H1 (cell line): Measurements from ENCODE around the gene HOXD10. TPM values are rescaled to one million over a fixed set of nuclear protein-coding genes. Genes with fewer than 3 reads are reported as not detected.
A peak's percentile ranks its signal among the peaks of the same experiment; 100 is the strongest.

ENCODE experiments used
- CTCF ChIA-PET: fragments of 300-600 bp; sonication (Branson Sonifier 250); formaldehyde crosslinking; loops from one replicate; lab custom pipeline; 2021; ENCODE audit not compliant: partially characterized antibody; lab: Charles Lee
- POLR2A ChIA-PET: fragments of 300-600 bp; sonication (Branson Sonifier 250); formaldehyde crosslinking; loops from one replicate; lab custom pipeline; 2021; ENCODE audit warnings: inconsistent platforms; ENCODE audit not compliant: partially characterized antibody; lab: Charles Lee
- DNase-seq, 2 experiments: peaks; one replicate each; pipeline versions ENCODE4 v3.0.0 to v3.0.0-alpha.2; 2010 to 2022; ENCODE audit warnings: low spot score in 2 of 2, low read depth in 1 of 2, mixed read lengths in 1 of 2
- FAIRE-seq: peaks from 2 replicates; lab custom pipeline; 2011; peaks lifted over from hg19 to GRCh38; lab: Jason Lieb, UNC
- H2AFZ ChIP-seq: 2 replicates; pipeline ENCODE4 v1.8.1; 2012; ENCODE audit warnings: low read length, inconsistent platforms
- H2AK5ac ChIP-seq: 2 replicates; pipeline ENCODE4 v1.6.1; 2013; ENCODE audit warnings: low read depth, low read length
- H2BK120ac ChIP-seq: replicated peaks from 2 replicates; pipeline ENCODE3; 2013; ENCODE audit warnings: low read depth, low read length, inconsistent platforms
- H2BK12ac ChIP-seq: 2 replicates; pipeline ENCODE4 v1.6.1; 2013; ENCODE audit warnings: low read depth, low read length
- H2BK15ac ChIP-seq: 2 replicates; pipeline ENCODE4 v1.6.1; 2013; ENCODE audit warnings: low read length
- H2BK20ac ChIP-seq: 2 replicates; pipeline ENCODE4 v1.6.1; 2013; ENCODE audit warnings: low read length
- H2BK5ac ChIP-seq: 2 replicates; pipeline ENCODE4 v1.6.1; 2013; ENCODE audit warnings: low read depth, low read length
- H3K14ac ChIP-seq: 2 replicates; pipeline ENCODE4 v1.6.1; 2013; ENCODE audit warnings: inconsistent platforms; ENCODE audit not compliant: insufficient read length
- H3K18ac ChIP-seq: 2 replicates; pipeline ENCODE4 v1.6.1; 2013; ENCODE audit warnings: low read length; ENCODE audit errors: extremely low read depth
- H3K23ac ChIP-seq: 2 replicates; pipeline ENCODE4 v1.6.1; 2013; ENCODE audit warnings: inconsistent platforms; ENCODE audit not compliant: insufficient read length
- H3K23me2 ChIP-seq: 2 replicates; pipeline ENCODE4 v1.6.1; 2013; ENCODE audit warnings: low read depth, low read length
- H3K27ac ChIP-seq: 2 replicates; pipeline ENCODE4 v1.6.1; 2011; ENCODE audit warnings: low read depth, low read length, inconsistent platforms
- H3K27me3 ChIP-seq, 4 experiments: replicated peaks in 1 of 4; 1 replicate in 1 of 4; 2 replicates in 3 of 4; pipeline versions ENCODE4 v1.6.1 to v1.8.1; 2011 to 2013; ENCODE audit warnings: low read length in 3 of 4, mild to moderate bottlenecking in 3 of 4, inconsistent platforms in 2 of 4, mixed read lengths in 2 of 4, moderate library complexity in 1 of 4; ENCODE audit not compliant: control insufficient read depth in 3 of 4, insufficient read depth in 3 of 4; ENCODE audit errors: extremely low read depth in 1 of 4
- H3K36me3 ChIP-seq, 4 experiments: 2 replicates each; pipeline versions ENCODE4 v1.6.1 to v1.8.1; 2011 to 2013; ENCODE audit warnings: mild to moderate bottlenecking in 4 of 4, low read length in 3 of 4, moderate library complexity in 2 of 4, control low read depth in 1 of 4, inconsistent platforms in 1 of 4; ENCODE audit not compliant: insufficient read depth in 4 of 4, control insufficient read depth in 2 of 4
- H3K4ac ChIP-seq: replicated peaks from 2 replicates; pipeline ENCODE3; 2013; ENCODE audit warnings: low read length, low read depth, mixed read lengths, inconsistent platforms; ENCODE audit not compliant: insufficient read length
- H3K4me1 ChIP-seq, 4 experiments: replicated peaks in 1 of 4; 1 replicate in 1 of 4; 2 replicates in 3 of 4; pipeline versions ENCODE4 v1.6.1 to v1.8.1; 2011 to 2013; ENCODE audit warnings: low read length in 3 of 4, inconsistent platforms in 2 of 4, mixed read lengths in 1 of 4; ENCODE audit not compliant: insufficient read depth in 4 of 4, control insufficient read depth in 3 of 4
- H3K4me2 ChIP-seq, 2 experiments: 2 replicates each; pipeline versions ENCODE4 v1.6.1 to v1.8.1; 2011 to 2013; ENCODE audit warnings: low read depth in 2 of 2, low read length in 2 of 2, control low read depth in 1 of 2, inconsistent platforms in 1 of 2, mild to moderate bottlenecking in 1 of 2; ENCODE audit not compliant: insufficient read depth in 1 of 2
- H3K4me3 ChIP-seq, 4 experiments: fragments of 200-600, 300-600 bp in 1 of 4; sonication (generic), shearing (Covaris generic), sonication (Bioruptor Twin) in 1 of 4; 2 replicates each; pipeline versions ENCODE4 v1.5.1 to v1.8.1; 2011 to 2016; ENCODE audit warnings: low read length in 4 of 4, low read depth in 3 of 4, control low read depth in 2 of 4, inconsistent platforms in 2 of 4, mild to moderate bottlenecking in 2 of 4, mixed read lengths in 1 of 4, moderate library complexity in 1 of 4; ENCODE audit not compliant: insufficient read depth in 2 of 4; ENCODE audit errors: extremely low read depth in 1 of 4
- H3K56ac ChIP-seq: replicated peaks from 2 replicates; pipeline ENCODE3; 2013; ENCODE audit warnings: low read depth, mild to moderate bottlenecking, mixed read lengths, low read length, inconsistent platforms; ENCODE audit not compliant: insufficient read length
- H3K79me1 ChIP-seq: 2 replicates; pipeline ENCODE4 v1.6.1; 2013; ENCODE audit warnings: low read depth, low read length, control low read depth
- H3K79me2 ChIP-seq, 2 experiments: 2 replicates each; pipeline versions ENCODE4 v1.6.1 to v1.8.1; 2012 to 2013; ENCODE audit warnings: low read length in 2 of 2, mild to moderate bottlenecking in 2 of 2, inconsistent platforms in 1 of 2; ENCODE audit not compliant: insufficient read depth in 2 of 2, control insufficient read depth in 1 of 2
- H3K9ac ChIP-seq, 4 experiments: replicated peaks in 1 of 4; 1 replicate in 1 of 4; 2 replicates in 3 of 4; pipeline versions ENCODE4 v1.6.1 to v1.8.1; 2011 to 2013; ENCODE audit warnings: low read depth in 3 of 4, low read length in 3 of 4, control low read depth in 2 of 4, mild to moderate bottlenecking in 2 of 4, moderate library complexity in 2 of 4, inconsistent platforms in 1 of 4; ENCODE audit errors: extremely low read depth in 1 of 4
- H3K9me3 ChIP-seq, 2 experiments: 2 replicates each; pipeline versions ENCODE4 v1.6.1 to v1.8.1; 2012 to 2013; ENCODE audit warnings: mild to moderate bottlenecking in 2 of 2, moderate library complexity in 2 of 2, control low read depth in 1 of 2, inconsistent platforms in 1 of 2, low read depth in 1 of 2, low read length in 1 of 2, mixed read lengths in 1 of 2; ENCODE audit not compliant: insufficient read depth in 2 of 2
- H4K20me1 ChIP-seq, 2 experiments: replicated peaks in 1 of 2; 2 replicates each; pipeline versions ENCODE3 to v1.8.1; 2011 to 2013; ENCODE audit warnings: inconsistent platforms in 2 of 2, low read length in 2 of 2, mild to moderate bottlenecking in 1 of 2; ENCODE audit not compliant: insufficient read depth in 2 of 2, control insufficient read depth in 1 of 2
- H4K5ac ChIP-seq: 2 replicates; pipeline ENCODE4 v1.6.1; 2013; ENCODE audit warnings: low read length, low read depth, mixed read lengths, inconsistent platforms; ENCODE audit not compliant: insufficient read length
- H4K8ac ChIP-seq: 2 replicates; pipeline ENCODE4 v1.8.0; 2013; ENCODE audit warnings: mild to moderate bottlenecking, moderate library complexity, low read length, inconsistent platforms; ENCODE audit not compliant: insufficient read depth; ENCODE audit errors: extremely low read depth
- H4K91ac ChIP-seq: replicated peaks from 2 replicates; pipeline ENCODE3; 2013; ENCODE audit warnings: low read length, mixed read lengths, inconsistent platforms; ENCODE audit not compliant: insufficient read length
- CBX8 ChIP-seq: fragments of 300-800, 300-1000 bp; sonication (generic); IDR thresholded peaks from 2 replicates; pipeline ENCODE4 v1.7.1; 2016; ENCODE audit warnings: low read depth, low read length, borderline replicate concordance
- EZH2 ChIP-seq: fragments of 200-600 bp; sonication (generic); IDR thresholded peaks from 2 replicates; pipeline ENCODE4 v1.7.1; 2012; ENCODE audit warnings: low read depth, mild to moderate bottlenecking, moderate library complexity, low read length, inconsistent platforms; ENCODE audit not compliant: severe bottlenecking
- MAFK ChIP-seq: IDR thresholded peaks from 2 replicates; pipeline ENCODE4 v1.6.1; 2012; ENCODE audit warnings: low read depth, mild to moderate bottlenecking, improper control_type of control experiment, low read length
- POLR2AphosphoS5 ChIP-seq: IDR thresholded peaks from 2 replicates; pipeline ENCODE4 v1.6.1; 2011; ENCODE audit warnings: low read depth, low read length
- RNF2 ChIP-seq: fragments of 200-900, 300-1000 bp; sonication (generic); IDR thresholded peaks from 2 replicates; pipeline ENCODE4 v1.7.1; 2016; ENCODE audit warnings: borderline replicate concordance, low read depth, mild to moderate bottlenecking, antibody characterized with exemption, low read length; ENCODE audit not compliant: poor library complexity, severe bottlenecking; ENCODE audit errors: missing control alignments
- SAP30 ChIP-seq: fragments of 300-600 bp; sonication (generic); IDR thresholded peaks from 2 replicates; pipeline ENCODE4 v1.7.1; 2012; ENCODE audit warnings: low read length, moderate library complexity, mild to moderate bottlenecking, inconsistent platforms; ENCODE audit not compliant: insufficient read depth, insufficient replicate concordance
- SIRT6 ChIP-seq: IDR thresholded peaks from one replicate; pipeline ENCODE4 v1.7.1; 2012; ENCODE audit warnings: low read length, inconsistent platforms
- SUZ12 ChIP-seq: fragments of 200-600 bp; sonication (generic); IDR thresholded peaks from 2 replicates; pipeline ENCODE4 v1.6.1; 2012; ENCODE audit warnings: mild to moderate bottlenecking, inconsistent platforms, low read length, moderate library complexity, mixed read lengths
- WGBS, 2 experiments: shearing (Covaris generic) in 1 of 2; methylation state at CpG; one replicate each; pipeline versions ENCODE4 v1.1.6 to v1.1.7; 2013 to 2015; ENCODE audit warnings: low lambda C conversion rate in 2 of 2, mixed read lengths in 2 of 2, inconsistent platforms in 1 of 2, low coverage in 1 of 2, missing lambda C conversion rate in 1 of 2; ENCODE audit not compliant: insufficient replicate concordance in 2 of 2, insufficient coverage in 1 of 2, insufficient read length in 1 of 2; ENCODE audit errors: extremely low coverage in 1 of 2, missing lambda C conversion rate in 1 of 2; 5-methylcytosine and 5-hydroxymethylcytosine counted together
- polyA plus RNA-seq, 7 experiments: library from polyadenylated mRNA; depleted of rRNA in 3 of 7; stranded (reverse) in 5 of 7; unstranded in 2 of 7; fragments of >200 nt in 5 of 7; fragments of 200-250 nt in 2 of 7; gene quantifications; 1 replicate in 5 of 7; 2 replicates in 1 of 7; 4 replicates in 1 of 7; pipeline versions ENCODE4 v1.2.1 to v1.2.3, GENCODE V29; 2011 to 2013; ENCODE audit warnings: missing spikeins in 2 of 7, mixed read lengths in 2 of 7
- total RNA-seq: library from RNA; stranded (reverse); fragmentation: NEBNext Ultra II Directional; extraction: Animal tissue kit (Norgen Biotek cat#: 25700); gene quantifications from 2 replicates; pipeline ENCODE4 v1.2.1, GENCODE V29; 2021

The HOXD10 gene
- total and polyA plus RNA-seq, 2 of the 8 experiments (the other 6 are each of a cell fraction or from before 2014, with no cell fraction given): not detected

DNA sequence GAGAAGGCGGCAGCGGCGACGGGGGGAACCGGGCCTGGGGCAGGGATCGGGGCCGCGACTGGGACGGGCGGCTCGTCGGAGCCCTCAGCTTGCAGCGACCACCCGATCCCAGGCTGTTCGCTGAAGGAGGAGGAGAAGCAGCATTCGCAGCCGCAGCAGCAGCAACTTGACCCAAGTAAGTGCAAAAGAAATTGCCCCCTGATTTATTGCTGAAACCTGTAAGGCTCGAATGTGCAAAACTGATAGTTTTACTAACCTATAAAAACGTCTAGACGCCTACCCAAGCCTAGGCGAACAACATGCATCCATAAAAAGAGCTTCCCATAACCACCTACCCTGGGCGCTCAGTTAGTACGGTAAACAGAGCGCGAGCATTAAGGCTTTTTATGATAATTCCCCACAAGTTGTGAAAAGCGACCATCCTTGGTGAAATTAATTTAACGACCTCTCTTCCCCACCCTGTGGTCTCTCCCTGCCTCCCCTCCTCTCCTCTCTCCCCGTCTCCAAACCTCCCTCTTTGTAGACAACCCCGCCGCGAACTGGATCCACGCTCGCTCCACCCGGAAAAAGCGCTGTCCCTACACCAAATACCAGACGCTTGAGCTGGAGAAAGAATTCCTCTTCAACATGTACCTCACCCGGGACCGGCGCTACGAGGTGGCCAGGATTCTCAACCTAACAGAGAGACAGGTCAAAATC lies 7.0 kb downstream of the HOXD10 start:
- Histone ChIP-seq H2BK120ac (no peak overlapping the region), H4K91ac (no peak overlapping the region), H3K18ac (no peak overlapping the region; the same call in 1 of the 2 replicates), H3K23me2 (peaks cover 2% of the 10 kb centered on the region; the same call in 1 of the 2 replicates), H3K14ac (no peak overlapping the region), H3K9me3 (no peaks in the 10 kb centered on the region; a peak in 1 of 4 replicates), H3K4me1 (peaks cover 0 to 14% (median 9%) of the 10 kb centered on the region in 4 experiments; a peak in 6 of 7 replicates), H3K23ac (no peak overlapping the region), H4K20me1 (peaks cover 26 to 37% of the 10 kb centered on the region in 2 experiments), H3K27ac (no peak overlapping the region), H3K79me1 (no peaks in the 10 kb centered on the region), H2BK5ac (no peak overlapping the region), H2BK15ac (no peak overlapping the region), H3K9ac (no peak overlapping the region), H2AK5ac (no peak overlapping the region), H3K27me3 (peaks cover 92 to 100% (median 99%) of the 10 kb centered on the region in 4 experiments), H2AFZ (no peak overlapping the region), H2BK20ac (no peak overlapping the region), H3K36me3 (peaks cover 0 to 22% (median 0%) of the 10 kb centered on the region in 4 experiments; a peak in 1 of 8 replicates), H4K8ac (peak overlapping the region; percentile 63; the same call in 1 of the 2 replicates), H2BK12ac (no peak overlapping the region), H3K4me3 (peak overlapping the region in 1 of 4 experiments; percentile 49; a peak in 2 of 8 replicates), H3K4me2 (peak overlapping the region; percentile 56 to 84), H3K79me2 (no peaks in the 10 kb centered on the region), H3K4ac (no peak overlapping the region), H3K56ac (no peak overlapping the region), H4K5ac (no peak overlapping the region)
- TF ChIP-seq POLR2AphosphoS5: no peak
- TF ChIP-seq SAP30: no peak
- TF ChIP-seq SUZ12: peak; percentile 87
- no peak for TF ChIP-seq MAFK
- TF ChIP-seq EZH2: peak; percentile 81
- TF ChIP-seq RNF2: peak; percentile 91
- peak; percentile 40; the same call in 1 of the 2 replicates for TF ChIP-seq CBX8
- TF ChIP-seq SIRT6: no peak
- POLR2A ChIA-PET: interaction anchor here (0.9 kb wide), 1 partner anchor 49 kb away, joined by 6 read pairs; no protein-coding TSS in a partner anchor
- CTCF ChIA-PET: interaction anchor here (0.7 to 6.2 kb wide), 6 partner anchors 12 to 529 kb away, joined by 3 to 72 read pairs (median 8); no protein-coding TSS in a partner anchor
- whole genome bisulfite sequencing, 2 experiments: 8% methylated on average over 27 of the region's 40 CpGs; no CpG with 5 or more reads in 1 of the 2 experiments
- DNase-seq (peak in 1 of 2 experiments; percentile 45), FAIRE-seq (no peak)
